Suprapubic skin (tissue), 3 donors: ENCODE data around the gene CSRNP3.

Source experiments
- CTCF ChIP-seq, 2 donors: fragments of 200-600 bp in 1 of 2; fragments of 450-650 bp in 1 of 2; sonication (generic) in 1 of 2; IDR thresholded peaks; one replicate each; pipeline ENCODE4 v1.5.1; 2016 to 2019; ENCODE audit warnings: antibody characterized with exemption in 2 of 2, mild to moderate bottlenecking in 1 of 2, moderate library complexity in 1 of 2
- POLR2A ChIP-seq, 2 donors: fragments of 450-650 bp; IDR thresholded peaks; one replicate each; pipeline ENCODE4 v1.6.1; 2017; ENCODE audit warnings: antibody characterized with exemption in 2 of 2, mild to moderate bottlenecking in 2 of 2, moderate library complexity in 2 of 2

- TF ChIP-seq CTCF (IDR thresholded peaks at IDR 0.05) (no peak), POLR2A (IDR thresholded peaks at IDR 0.05) (no peak)
These were observed 97.8 kb downstream of the CSRNP3 start for GRCh38 chr2:165567273-165567672.
